ENCODE results near the gene PAQR3.
A peak's percentile ranks its signal among the peaks of the same experiment; 100 is the strongest.

Gene PAQR3

DNA sequence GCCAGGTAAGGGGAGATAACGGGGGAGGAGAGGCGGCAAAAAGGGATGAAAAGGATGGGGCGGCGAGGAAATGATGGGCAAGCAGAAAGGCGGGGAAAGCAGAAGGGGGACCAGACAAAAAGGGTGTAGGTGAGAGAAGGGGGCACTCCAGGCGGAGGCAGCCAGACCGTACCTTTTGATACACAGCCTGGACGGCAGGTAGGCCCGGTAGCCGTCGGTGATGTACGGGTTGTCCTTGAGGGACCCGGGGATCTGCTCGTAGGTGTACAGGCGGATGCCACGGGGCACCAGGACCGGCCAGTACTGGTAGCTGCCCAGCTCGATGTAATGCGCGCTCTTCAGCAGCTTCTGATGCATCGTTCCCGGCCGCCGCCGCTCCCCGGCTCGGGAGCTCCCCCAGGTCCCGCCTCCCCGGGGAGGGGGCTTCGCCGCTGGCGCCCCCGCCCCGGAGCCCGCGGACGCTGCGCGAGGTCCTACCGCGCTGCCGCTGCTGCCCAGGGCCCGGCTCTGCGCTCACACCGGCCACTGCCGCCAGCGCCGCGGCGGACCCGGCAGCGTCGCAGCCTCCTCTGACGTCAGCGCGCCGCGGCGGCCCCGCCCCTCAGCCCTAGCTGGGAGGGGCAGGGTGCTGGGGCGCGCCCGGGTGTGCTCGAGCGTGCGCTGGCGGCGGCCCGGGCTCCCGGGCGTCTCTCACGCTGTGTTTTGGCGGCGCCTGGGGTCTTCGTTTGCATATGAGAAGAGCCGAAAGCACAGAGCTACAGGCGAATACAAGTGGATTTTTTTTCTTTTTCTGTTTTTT, at the start of gene PAQR3:
Gene PAQR3 (minus strand): TSS at position 571 of the 799 bp plus-strand sequence. CDS start 214 bp downstream, at position 357.
- DNase-seq (ENCODE audit: low spot score), result peak; percentile 90

- DNase-seq (ENCODE audit: low spot score), result no peak
Observed at GRCh38 chr4:78987683-78988082, 48.4 kb upstream of the PAQR3 start.

- DNase-seq (ENCODE audit: low spot score), result no peak
Observed at GRCh38 chr4:78984593-78984992, 45.4 kb upstream of the PAQR3 start.

- no peak for DNase-seq (ENCODE audit: low spot score)
Observed at GRCh38 chr4:78975865-78976264, 36.6 kb upstream of the PAQR3 start.

- no peak for DNase-seq (ENCODE audit: low spot score)
Observed at GRCh38 chr4:78971776-78972175, 32.5 kb upstream of the PAQR3 start.

GRCh38 chr4:78971326-78971725, 32.1 kb upstream of the PAQR3 start:
- DNase-seq (ENCODE audit: low spot score), result no peak

DNA sequence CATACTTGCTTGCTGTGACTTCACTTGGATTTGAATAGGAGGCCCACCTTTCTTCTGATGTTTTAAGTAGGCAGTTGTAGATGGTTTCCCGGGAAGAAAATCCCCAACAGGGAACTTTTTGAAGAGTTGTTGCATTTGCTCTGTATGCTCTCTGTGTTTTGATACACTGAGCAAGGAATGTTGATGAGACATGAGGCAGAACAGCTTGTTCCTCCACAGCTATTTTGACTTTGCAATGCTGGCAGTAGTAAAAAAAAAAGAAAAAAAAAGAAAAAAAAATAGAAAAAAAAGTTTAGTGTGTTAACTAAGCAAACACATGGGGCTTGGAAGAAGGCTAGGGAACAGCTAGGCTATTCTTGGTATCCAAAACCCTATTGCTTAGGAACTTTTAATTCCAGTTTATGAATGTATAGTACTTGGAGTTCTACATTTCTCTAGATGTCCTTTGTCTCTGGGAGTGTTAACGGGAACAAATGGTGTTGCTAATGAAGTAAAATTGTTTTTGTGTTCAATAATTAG, 23.4 kb upstream of the PAQR3 start:
- no peak for DNase-seq (ENCODE audit: low spot score)

GRCh38 chr4:78960926-78961325, 21.7 kb upstream of the PAQR3 start:
- no peak for DNase-seq (ENCODE audit: low spot score)

DNA sequence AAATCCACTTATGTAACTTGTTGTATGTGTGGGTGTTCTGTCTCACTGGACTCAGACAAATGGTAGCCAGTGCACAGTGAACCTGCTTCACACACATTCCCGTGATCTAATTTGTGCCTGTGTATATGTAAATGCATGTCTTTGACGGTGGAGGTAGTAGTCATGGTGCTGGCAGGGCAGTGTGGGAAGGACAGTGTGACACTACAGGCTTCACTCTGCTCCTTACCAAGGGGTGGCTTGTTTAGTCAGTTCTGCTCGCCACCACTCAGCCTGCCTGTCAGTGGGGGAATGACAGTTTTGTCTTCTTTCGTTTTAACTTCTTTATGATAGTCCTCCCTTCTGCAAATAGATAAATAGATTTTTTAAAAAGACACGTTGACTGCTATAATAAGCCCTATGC, 17.7 kb upstream of the PAQR3 start:
- no peak for DNase-seq (ENCODE audit: low spot score)

- peak; percentile 35 for DNase-seq (ENCODE audit: low spot score)
Observed at GRCh38 chr4:78953769-78954666, 14.8 kb upstream of the PAQR3 start.

DNA sequence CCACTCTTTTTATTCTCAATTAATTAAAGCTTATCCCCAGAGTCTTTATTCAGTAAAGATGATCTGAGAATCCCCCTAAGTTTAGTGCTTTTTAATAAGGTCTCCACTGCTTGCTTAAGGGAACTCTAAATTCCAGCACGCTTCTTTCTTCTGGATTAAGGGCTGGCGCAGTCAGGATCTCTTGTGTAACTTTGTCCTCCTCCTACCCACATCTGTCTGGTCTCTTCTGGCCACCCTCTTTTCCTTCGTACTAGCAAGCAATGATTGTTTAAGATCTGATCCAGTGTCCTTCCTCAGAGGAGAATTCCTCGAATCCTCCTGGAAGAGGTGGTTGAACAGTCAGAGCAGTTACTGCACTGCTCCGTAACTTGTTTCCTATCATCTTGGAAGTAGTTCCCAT, 14.0 kb upstream of the PAQR3 start:
- DNase-seq (ENCODE audit: low spot score), result no peak

GRCh38 chr4:78951862-78952472, 12.7 kb upstream of the PAQR3 start:
- peak; percentile 65 for DNase-seq (ENCODE audit: low spot score)

DNA sequence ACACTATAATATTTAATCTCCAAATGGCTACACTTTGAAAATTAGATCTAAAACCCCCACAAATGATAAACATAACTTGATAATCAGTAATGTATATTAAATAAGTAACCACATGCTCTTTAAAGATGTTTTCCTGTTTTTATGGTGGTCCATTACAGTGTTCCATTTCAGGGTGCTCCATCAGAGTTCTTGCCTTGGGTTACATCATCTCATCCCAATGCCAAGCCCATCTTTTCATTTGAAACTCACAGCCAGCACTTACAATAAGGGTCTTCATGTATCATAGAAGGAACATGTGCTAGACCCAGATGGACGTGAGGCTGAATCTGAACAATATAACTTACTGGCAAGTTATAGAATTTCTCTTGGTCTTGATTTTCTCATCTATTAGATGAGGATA, 10.5 kb upstream of the PAQR3 start:
- DNase-seq (ENCODE audit: low spot score), result no peak

DNA sequence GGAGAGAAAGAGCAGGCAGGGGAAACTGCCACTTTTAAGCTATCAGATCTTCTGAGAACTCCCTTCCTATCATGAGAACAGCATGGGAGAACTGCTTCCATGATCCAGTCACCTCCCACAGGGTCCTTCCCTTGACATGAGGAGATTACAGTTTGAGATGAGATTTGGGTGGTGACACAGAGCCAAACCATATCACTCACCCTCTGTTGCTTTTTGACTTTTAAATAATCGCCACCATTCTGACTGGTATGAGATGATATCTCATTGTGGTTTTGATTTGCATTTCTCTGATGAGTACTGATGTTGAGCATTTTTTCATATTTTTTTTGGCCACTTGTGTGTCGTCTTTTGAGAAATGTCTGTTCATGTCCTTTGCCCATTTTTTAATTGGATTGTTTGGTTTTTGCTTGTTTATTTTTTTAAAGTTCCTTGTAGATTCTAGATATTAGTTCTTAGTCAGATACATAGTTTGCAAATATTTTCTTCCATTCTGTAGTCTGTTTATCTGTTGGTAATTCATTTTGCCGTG, 6.5 kb upstream of the PAQR3 start:
- no peak for DNase-seq (ENCODE audit: low spot score)

- DNase-seq (ENCODE audit: low spot score), result no peak
Observed at GRCh38 chr4:78944381-78944780, 5.1 kb upstream of the PAQR3 start.

- no peak for DNase-seq (ENCODE audit: low spot score)
Observed at GRCh38 chr4:78940752-78941151, 1.5 kb upstream of the PAQR3 start.

GRCh38 chr4:78939667-78940008, 400 bp upstream of the PAQR3 start:
- peak; percentile 39 for DNase-seq (ENCODE audit: low spot score)

DNA sequence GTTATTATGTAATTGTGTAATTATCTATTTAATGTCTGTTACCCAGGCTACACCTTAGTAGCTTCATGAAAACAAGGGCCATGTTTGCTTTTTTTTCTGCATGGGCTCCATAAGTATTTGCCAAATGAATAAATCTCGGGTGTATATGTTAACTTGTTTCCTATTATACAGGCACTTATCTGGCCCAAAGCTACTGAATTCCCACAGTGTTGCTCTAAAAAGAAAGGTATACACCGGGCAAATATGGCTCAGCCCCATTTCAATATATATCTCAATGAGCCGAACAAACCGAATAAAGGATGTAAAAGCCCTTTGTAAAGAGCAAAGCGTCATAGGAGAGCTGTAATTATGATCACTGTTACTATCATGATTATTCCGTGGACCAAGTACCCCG, 767 bp downstream of the PAQR3 start:
- peak; percentile 12 for DNase-seq (ENCODE audit: low spot score)

DNA sequence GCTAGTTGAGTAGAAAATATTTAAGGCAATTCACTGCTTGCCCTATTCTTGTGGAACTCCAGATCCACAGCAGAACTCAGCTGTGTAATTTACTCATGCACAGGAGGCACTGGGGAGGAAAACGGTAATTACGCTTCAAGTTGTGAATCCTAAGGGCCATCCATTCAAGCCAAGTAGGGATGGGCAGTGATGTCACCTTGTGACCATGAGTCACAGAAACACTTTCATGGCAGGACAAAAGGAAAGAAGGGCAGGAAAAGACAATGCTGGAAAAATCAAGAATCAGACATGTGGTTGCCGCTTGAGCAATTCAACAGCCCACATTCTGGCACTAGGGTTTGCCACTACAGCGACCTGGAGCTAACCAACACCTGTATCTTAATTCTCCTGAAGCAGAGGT, 1.4 kb downstream of the PAQR3 start:
- DNase-seq (ENCODE audit: low spot score), result peak; percentile 69

DNA sequence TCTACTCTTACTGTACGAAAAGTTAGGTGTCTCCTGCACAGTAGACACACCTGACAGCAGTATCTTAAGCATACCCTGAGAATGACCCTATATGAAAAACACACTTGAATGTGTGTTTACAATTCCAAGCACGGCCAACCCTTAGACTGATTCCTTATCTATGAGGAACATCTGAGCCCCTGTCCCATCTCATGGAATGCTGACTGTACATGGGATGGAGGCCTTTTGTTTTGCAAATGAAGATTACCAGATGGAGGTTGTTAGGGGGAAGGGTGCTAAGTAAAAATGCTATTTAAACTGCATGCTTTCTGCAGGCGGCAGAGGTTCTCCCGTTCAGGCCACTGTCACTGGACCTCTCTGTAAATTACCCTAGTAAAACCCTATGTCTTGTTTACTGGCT, 2.2 kb downstream of the PAQR3 start:
- no peak for DNase-seq (ENCODE audit: low spot score)

GRCh38 chr4:78930016-78930629, 9.1 kb downstream of the PAQR3 start:
- DNase-seq (ENCODE audit: low spot score), result no peak

DNA sequence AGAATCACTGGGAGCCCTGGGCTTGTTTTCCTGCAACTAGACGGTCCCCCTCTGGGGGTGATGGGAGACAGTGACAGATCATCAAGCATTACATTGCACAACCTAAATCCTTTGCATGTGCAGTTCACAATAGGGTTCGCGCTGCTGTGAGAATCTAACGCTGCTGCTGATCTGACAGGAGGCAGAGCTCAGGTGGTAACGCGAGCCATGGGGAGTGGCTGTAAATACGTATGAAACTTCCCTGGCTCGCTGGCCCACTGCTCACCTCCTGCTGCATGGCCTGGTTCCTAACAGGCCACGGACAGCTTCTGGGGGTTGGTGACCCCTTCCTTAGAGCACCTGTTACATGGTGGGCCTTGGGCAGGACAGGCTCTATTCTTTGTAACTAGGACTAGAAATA, 10.4 kb downstream of the PAQR3 start:
- no peak for DNase-seq (ENCODE audit: low spot score)
